TTC549 (cell line): Measurements from ENCODE around the gene TRMT13.

Experiments used
- FAIRE-seq: peaks from 2 replicates; lab custom pipeline; 2012; peaks lifted over from hg19 to GRCh38; lab: Jason Lieb, UNC

Gene TRMT13

GRCh38 chr1:100132566-100133477 is at the start of gene TRMT13, which contains the start of gene SASS6:
Gene TRMT13, plus strand, starts transcription at chr1:100133163. Its CDS starts 6 bp downstream, at chr1:100133169.
Gene SASS6, minus strand, starts transcription at chr1:100132930. Its CDS starts 116 bp downstream, at chr1:100132814.
- peak; percentile 93 for FAIRE-seq

- FAIRE-seq, result no peak
Observed at GRCh38 chr1:100087396-100087795, 45.6 kb upstream of the TRMT13 start.

GRCh38 chr1:100089082-100089481 is 43.9 kb upstream of the TRMT13 start:
- FAIRE-seq, result no peak

- FAIRE-seq, result no peak
Observed at GRCh38 chr1:100090471-100090870, 42.5 kb upstream of the TRMT13 start.

GRCh38 chr1:100100202-100100601 is 32.8 kb upstream of the TRMT13 start:
- no peak for FAIRE-seq

GRCh38 chr1:100101564-100101963 is 31.4 kb upstream of the TRMT13 start:
- FAIRE-seq, result no peak

- peak; percentile 13 for FAIRE-seq
Observed at GRCh38 chr1:100107696-100108095, 25.3 kb upstream of the TRMT13 start.

- no peak for FAIRE-seq
Observed at GRCh38 chr1:100109554-100110066, 23.4 kb upstream of the TRMT13 start.

GRCh38 chr1:100115524-100115923 is 17.4 kb upstream of the TRMT13 start:
- FAIRE-seq, result no peak

GRCh38 chr1:100122177-100122576 is 10.8 kb upstream of the TRMT13 start:
- FAIRE-seq, result no peak

- FAIRE-seq, result no peak
Observed at GRCh38 chr1:100127226-100127625, 5.7 kb upstream of the TRMT13 start.

GRCh38 chr1:100130552-100131077 is 2.3 kb upstream of the TRMT13 start:
- no peak for FAIRE-seq

- FAIRE-seq, result no peak
Observed at GRCh38 chr1:100131623-100132022, 1.3 kb upstream of the TRMT13 start.

GRCh38 chr1:100134872-100135271 is 1.9 kb downstream of the TRMT13 start:
- FAIRE-seq, result no peak

GRCh38 chr1:100137602-100138001 is 4.6 kb downstream of the TRMT13 start:
- FAIRE-seq, result no peak

GRCh38 chr1:100141192-100141591 is 8.2 kb downstream of the TRMT13 start:
- no peak for FAIRE-seq

- FAIRE-seq, result no peak
Observed at GRCh38 chr1:100142343-100142742, 9.4 kb downstream of the TRMT13 start.

GRCh38 chr1:100145116-100145515 is 12.2 kb downstream of the TRMT13 start:
- no peak for FAIRE-seq

GRCh38 chr1:100146958-100147357 is 14.0 kb downstream of the TRMT13 start:
- peak; percentile 45 for FAIRE-seq

GRCh38 chr1:100147875-100148274 is 14.9 kb downstream of the TRMT13 start:
- FAIRE-seq, result no peak

- FAIRE-seq, result no peak
Observed at GRCh38 chr1:100151679-100152078, 18.7 kb downstream of the TRMT13 start.

GRCh38 chr1:100152271-100152670 is 19.3 kb downstream of the TRMT13 start:
- no peak for FAIRE-seq

- no peak for FAIRE-seq
Observed at GRCh38 chr1:100162881-100163280, 29.9 kb downstream of the TRMT13 start.
